Gastroesophageal sphincter (tissue), 4 donors: ENCODE measurements around the gene PREX1. TPM values are rescaled to one million over a fixed set of nuclear protein-coding genes. Genes with fewer than 3 reads are reported as not detected.
A peak's percentile ranks its signal among the peaks of the same experiment; 100 is the strongest.
"Not testable (repeated sequence)": the region's sequence is repeated elsewhere in the genome, so short reads cannot be mapped to it uniquely, and the experiment has no call there.

ENCODE experiments used
- ATAC-seq: fragments of 150-250 bp; one replicate; pipeline ENCODE4 v1.9.1; 2016; ENCODE audit warnings: mild to moderate bottlenecking, moderate library complexity
- H3K27ac ChIP-seq, 4 donors: fragments of 200-600 bp; sonication (generic) in 3 of 4; 1 replicate in 3 of 4; 2 replicates in 1 of 4; pipeline ENCODE4 v1.5.1; 2016 to 2019
- H3K27me3 ChIP-seq: fragments of 200-600 bp; sonication (generic); one replicate; pipeline ENCODE4 v1.5.1; 2019
- H3K36me3 ChIP-seq, 2 donors: fragments of 200-600 bp; sonication (generic); one replicate each; pipeline ENCODE4 v1.5.1; 2019; ENCODE audit warnings: control low read depth in 1 of 2
- H3K4me1 ChIP-seq, 3 donors: fragments of 200-600 bp; sonication (generic); 1 replicate in 2 of 3; 2 replicates in 1 of 3; pipeline ENCODE4 v1.5.1; 2016 to 2019; ENCODE audit warnings: control low read depth in 2 of 3
- H3K4me3 ChIP-seq, 2 donors: fragments of 200-600 bp; sonication (generic); one replicate each; pipeline ENCODE4 v1.5.1; 2019; ENCODE audit warnings: mild to moderate bottlenecking in 1 of 2, moderate library complexity in 1 of 2
- H3K9me3 ChIP-seq, 3 donors: fragments of 200-600 bp; sonication (generic); one replicate each; pipeline ENCODE4 v1.5.1; 2017 to 2019; ENCODE audit warnings: control low read depth in 2 of 3
- CTCF ChIP-seq, 4 experiments: fragments of 200-600 bp in 2 of 4; fragments of 450-650 bp in 2 of 4; sonication (generic) in 1 of 4; IDR thresholded peaks; one replicate each; pipeline ENCODE4 v1.5.1; 2017 to 2019; ENCODE audit warnings: antibody characterized with exemption in 4 of 4, mild to moderate bottlenecking in 2 of 4, moderate library complexity in 2 of 4
- EP300 ChIP-seq: sonication (generic); formaldehyde crosslinking; IDR thresholded peaks from one replicate; pipeline ENCODE4 v1.6.1; 2017; ENCODE audit warnings: antibody characterized with exemption, mild to moderate bottlenecking
- POLR2A ChIP-seq, 2 donors: fragments of 450-650 bp; IDR thresholded peaks; one replicate each; pipeline ENCODE4 v1.6.1; 2017; ENCODE audit warnings: antibody characterized with exemption in 2 of 2, mild to moderate bottlenecking in 2 of 2, moderate library complexity in 1 of 2
- POLR2AphosphoS5 ChIP-seq: sonication (generic); formaldehyde crosslinking; IDR thresholded peaks from one replicate; pipeline ENCODE4 v1.6.1; 2017; ENCODE audit warnings: antibody characterized with exemption
- WGBS, 2 donors: methylation state at CpG; one replicate each; pipeline ENCODE4 v1.1.5; 2018; ENCODE audit warnings: low coverage in 1 of 2; 5-methylcytosine and 5-hydroxymethylcytosine counted together
- total RNA-seq, 4 donors: library from RNA; depleted of rRNA; stranded (reverse); fragments of >200 nt; gene quantifications; one replicate each; pipeline ENCODE4 v1.1.0, GENCODE V29; 2016

Gene PREX1
- total RNA-seq, result 10 to 100 TPM; 16.3 to 35.7 (median 20.0) TPM

- TF ChIP-seq POLR2AphosphoS5 (no peak), POLR2A (IDR thresholded peaks at IDR 0.05) (peak; percentile 7 to 37), EP300 (no peak), CTCF (IDR thresholded peaks at IDR 0.05) (peak in 3 of 4 experiments; percentile 36 to 49 (median 40))
- no peaks in the 10 kb centered on the region for H3K9me3 ChIP-seq
- 6% methylated on average over 24 of the region's 128 CpGs; no CpG with 5 or more reads in 1 of the 2 donors for WGBS, 2 donors
- H3K36me3 ChIP-seq, result no peaks in the 10 kb centered on the region
- ATAC-seq, result peak; percentile 84
- peak within 1 kb of the TSS; percentile 39 to 81 (median 74) for H3K27ac ChIP-seq
- peaks cover 44% of the 10 kb centered on the region for H3K27me3 ChIP-seq
- H3K4me1 ChIP-seq, result peaks cover 0 to 64% (median 8%) of the 10 kb centered on the region in 3 donors
- peak within 1 kb of the TSS; percentile 54 to 57 for H3K4me3 ChIP-seq
Observed at GRCh38 chr20:48827855-48828733, at the start of gene PREX1. Gene PREX1 (minus strand): TSS chr20:48827999. CDS start chr20:48827860, 139 bp downstream.

GRCh38 chr20:48877304-48877703 lies 49.5 kb upstream of the PREX1 start:
- H3K36me3 ChIP-seq, result no peaks in the 10 kb centered on the region
- TF ChIP-seq CTCF (IDR thresholded peaks at IDR 0.05) (peak in 1 of 4 experiments; percentile 21), EP300 (no peak)
- no peak overlapping the region for H3K4me3 ChIP-seq
- ATAC-seq, result no peak
- no peaks in the 10 kb centered on the region for H3K27me3 ChIP-seq
- 42 to 50% methylated on average over 2 of the region's 2 CpGs for WGBS, 2 donors
- no peak overlapping the region for H3K27ac ChIP-seq
- peaks cover 0 to 8% (median 0%) of the 10 kb centered on the region in 3 donors for H3K4me1 ChIP-seq
- no peaks in the 10 kb centered on the region for H3K9me3 ChIP-seq

GRCh38 chr20:48875914-48876240 lies 48.1 kb upstream of the PREX1 start:
- TF ChIP-seq POLR2A (IDR thresholded peaks at IDR 0.05) (no peak), CTCF (IDR thresholded peaks at IDR 0.05) (no peak), EP300 (no peak), POLR2AphosphoS5 (no peak)
- H3K36me3 ChIP-seq, result no peaks in the 10 kb centered on the region
- no peak overlapping the region for H3K4me3 ChIP-seq
- H3K27ac ChIP-seq, result no peak overlapping the region
- peaks cover 0 to 8% (median 0%) of the 10 kb centered on the region in 3 donors for H3K4me1 ChIP-seq
- H3K9me3 ChIP-seq, result no peaks in the 10 kb centered on the region
- no peak for ATAC-seq
- 20 to 40% methylated on average over 1 to 3 of the region's 5 CpGs for WGBS, 2 donors
- no peaks in the 10 kb centered on the region for H3K27me3 ChIP-seq

GRCh38 chr20:48875233-48875913 lies 47.6 kb upstream of the PREX1 start:
- Histone ChIP-seq H3K4me3 (no peak overlapping the region), H3K4me1 (peaks cover 0 to 8% (median 0%) of the 10 kb centered on the region in 3 donors)
- WGBS, 2 donors, result 73 to 79% methylated on average over 16 to 17 of the region's 17 CpGs

GRCh38 chr20:48869442-48869841 lies 41.6 kb upstream of the PREX1 start:
- not testable (repeated sequence) for ATAC-seq, H3K4me1 ChIP-seq, H3K36me3 ChIP-seq, H3K9me3 ChIP-seq, H3K27me3 ChIP-seq, H3K27ac ChIP-seq, H3K4me3 ChIP-seq

More at GRCh38 chr20:48875233-48875913, 47.6 kb upstream of the PREX1 start:
- no peak for TF ChIP-seq CTCF (IDR thresholded peaks at IDR 0.05)
- Histone ChIP-seq H3K36me3 (no peaks in the 10 kb centered on the region), H3K27ac (no peak overlapping the region), H3K27me3 (no peaks in the 10 kb centered on the region), H3K9me3 (no peaks in the 10 kb centered on the region)
- ATAC-seq, result no peak
